ENCODE results near the gene SCN2B.
A peak's percentile ranks its signal among the peaks of the same experiment; 100 is the strongest.

SCN2B gene

GRCh38 chr11:118148240-118148639 is 28.2 kb downstream of the SCN2B start:
- Histone ChIP-seq H4K20me1 (ENCODE audit: insufficient read depth) (no peaks in the 10 kb centered on the region), H3K79me2 (ENCODE audit: insufficient read depth, low read depth) (no peaks in the 10 kb centered on the region), H3K4me2 (no peak overlapping the region), H3K9ac (no peak overlapping the region), H3K4me3 (IDR thresholded peaks at IDR 0.05; ENCODE audit: insufficient read depth, low read depth, low read length) (no peak overlapping the region), H3K36me3 (ENCODE audit: insufficient read depth) (no peaks in the 10 kb centered on the region), H3K27me3 (ENCODE audit: insufficient read depth, low read depth) (peaks cover 4% of the 10 kb centered on the region; the same call in 1 of the 2 replicates), H2AFZ (ENCODE audit: low read depth) (no peak overlapping the region), H3K27ac (no peak overlapping the region), H3K4me1 (ENCODE audit: low read depth, poor library complexity, severe bottlenecking) (no peaks in the 10 kb centered on the region)
- no peak for TF ChIP-seq CTCF (conservative IDR thresholded peaks at IDR 0.05; ENCODE audit: low read depth, low read length)

- H2AFZ ChIP-seq (ENCODE audit: low read depth) = no peak overlapping the region
These were observed 28.9 kb downstream of the SCN2B start for GRCh38 chr11:118147502-118147901.

GRCh38 chr11:118146554-118146953 is 29.9 kb downstream of the SCN2B start:
- no peak for TF ChIP-seq CTCF (conservative IDR thresholded peaks at IDR 0.05; ENCODE audit: low read depth, low read length)
- Histone ChIP-seq H3K79me2 (ENCODE audit: insufficient read depth, low read depth) (no peaks in the 10 kb centered on the region), H2AFZ (ENCODE audit: low read depth) (no peak overlapping the region), H3K27me3 (ENCODE audit: insufficient read depth, low read depth) (peaks cover 4% of the 10 kb centered on the region; the same call in 1 of the 2 replicates), H3K4me2 (no peak overlapping the region), H3K9ac (no peak overlapping the region), H3K27ac (no peak overlapping the region), H3K4me3 (IDR thresholded peaks at IDR 0.05; ENCODE audit: insufficient read depth, low read depth, low read length) (no peak overlapping the region), H4K20me1 (ENCODE audit: insufficient read depth) (no peaks in the 10 kb centered on the region), H3K4me1 (ENCODE audit: low read depth, poor library complexity, severe bottlenecking) (no peaks in the 10 kb centered on the region), H3K36me3 (ENCODE audit: insufficient read depth) (no peaks in the 10 kb centered on the region)

More at GRCh38 chr11:118147502-118147901, 28.9 kb downstream of the SCN2B start:
- Histone ChIP-seq H3K79me2 (ENCODE audit: insufficient read depth, low read depth) (no peaks in the 10 kb centered on the region), H3K4me2 (no peak overlapping the region), H3K36me3 (ENCODE audit: insufficient read depth) (no peaks in the 10 kb centered on the region), H3K9ac (no peak overlapping the region), H4K20me1 (ENCODE audit: insufficient read depth) (no peaks in the 10 kb centered on the region), H3K27me3 (ENCODE audit: insufficient read depth, low read depth) (peaks cover 4% of the 10 kb centered on the region; the same call in 1 of the 2 replicates), H3K27ac (no peak overlapping the region), H3K4me1 (ENCODE audit: low read depth, poor library complexity, severe bottlenecking) (no peaks in the 10 kb centered on the region), H3K4me3 (IDR thresholded peaks at IDR 0.05; ENCODE audit: insufficient read depth, low read depth, low read length) (no peak overlapping the region)
- no peak for TF ChIP-seq CTCF (conservative IDR thresholded peaks at IDR 0.05; ENCODE audit: low read depth, low read length)

- peak; percentile 81 for TF ChIP-seq CTCF (conservative IDR thresholded peaks at IDR 0.05; ENCODE audit: low read depth, low read length)
- Histone ChIP-seq H3K27ac (no peak overlapping the region), H3K4me2 (peak overlapping the region; percentile 25; the same call in 1 of the 2 replicates), H3K9ac (no peak overlapping the region), H3K36me3 (ENCODE audit: insufficient read depth) (no peaks in the 10 kb centered on the region), H3K27me3 (ENCODE audit: insufficient read depth, low read depth) (peaks cover 4% of the 10 kb centered on the region; the same call in 1 of the 2 replicates), H4K20me1 (ENCODE audit: insufficient read depth) (no peaks in the 10 kb centered on the region), H3K79me2 (ENCODE audit: insufficient read depth, low read depth) (no peaks in the 10 kb centered on the region), H2AFZ (ENCODE audit: low read depth) (peak overlapping the region; percentile 59; the same call in 1 of the 2 replicates), H3K4me1 (ENCODE audit: low read depth, poor library complexity, severe bottlenecking) (no peaks in the 10 kb centered on the region), H3K4me3 (IDR thresholded peaks at IDR 0.05; ENCODE audit: insufficient read depth, low read depth, low read length) (no peak overlapping the region)
These were observed 30.9 kb downstream of the SCN2B start for GRCh38 chr11:118145285-118146227.
